GM21619 (cell line): ENCODE results near the gene STMN3.
"Not testable (repeated sequence)": the region's sequence is repeated elsewhere in the genome, so short reads cannot be mapped to it uniquely, and the experiment has no call there.

Experiments
- ATAC-seq: cut with Tn5 transposase; IDR thresholded peaks from one replicate; pipeline ENCODE4 v1.9.1; 2021; ENCODE audit not compliant: unreplicated experiment

STMN3 gene

GRCh38 chr20:63617876-63618265, 35.4 kb downstream of the STMN3 start:
- no peak for ATAC-seq

- no peak for ATAC-seq
Measured at GRCh38 chr20:63617092-63617875, 35.9 kb downstream of the STMN3 start.

GRCh38 chr20:63613863-63614594, 39.2 kb downstream of the STMN3 start:
- ATAC-seq: not testable (repeated sequence)

GRCh38 chr20:63612276-63612931, 40.8 kb downstream of the STMN3 start:
- ATAC-seq: no peak

- ATAC-seq: no peak
Measured at GRCh38 chr20:63611646-63612045, 41.6 kb downstream of the STMN3 start.

- no peak for ATAC-seq
Measured at GRCh38 chr20:63610581-63611435, 42.4 kb downstream of the STMN3 start.

- ATAC-seq: no peak
Measured at GRCh38 chr20:63606686-63607085, 46.5 kb downstream of the STMN3 start.

- ATAC-seq: no peak
Measured at GRCh38 chr20:63602321-63602720, 50.9 kb downstream of the STMN3 start.

- not testable (repeated sequence) for ATAC-seq
Measured at GRCh38 chr20:63601679-63602078, 51.5 kb downstream of the STMN3 start.

GRCh38 chr20:63599396-63600050, 53.7 kb downstream of the STMN3 start:
- no peak for ATAC-seq

- ATAC-seq: no peak
Measured at GRCh38 chr20:63598479-63599395, 54.5 kb downstream of the STMN3 start.

GRCh38 chr20:63597651-63598478, 55.4 kb downstream of the STMN3 start:
- ATAC-seq: no peak

- no peak for ATAC-seq
Measured at GRCh38 chr20:63596423-63596822, 56.8 kb downstream of the STMN3 start.

GRCh38 chr20:63595416-63596127, 57.7 kb downstream of the STMN3 start:
- ATAC-seq: no peak

GRCh38 chr20:63594043-63594561, 59.1 kb downstream of the STMN3 start:
- ATAC-seq: no peak

- no peak for ATAC-seq
Measured at GRCh38 chr20:63592661-63593060, 60.6 kb downstream of the STMN3 start.

- no peak for ATAC-seq
Measured at GRCh38 chr20:63591786-63592355, 61.4 kb downstream of the STMN3 start.
